Measurements from ENCODE around the gene PITPNM1. TPM values are rescaled to one million over a fixed set of nuclear protein-coding genes. Genes with fewer than 3 reads are reported as not detected.

The PITPNM1 gene
- 37.5 and 38.1 TPM in 2 replicates for total RNA-seq

DNA sequence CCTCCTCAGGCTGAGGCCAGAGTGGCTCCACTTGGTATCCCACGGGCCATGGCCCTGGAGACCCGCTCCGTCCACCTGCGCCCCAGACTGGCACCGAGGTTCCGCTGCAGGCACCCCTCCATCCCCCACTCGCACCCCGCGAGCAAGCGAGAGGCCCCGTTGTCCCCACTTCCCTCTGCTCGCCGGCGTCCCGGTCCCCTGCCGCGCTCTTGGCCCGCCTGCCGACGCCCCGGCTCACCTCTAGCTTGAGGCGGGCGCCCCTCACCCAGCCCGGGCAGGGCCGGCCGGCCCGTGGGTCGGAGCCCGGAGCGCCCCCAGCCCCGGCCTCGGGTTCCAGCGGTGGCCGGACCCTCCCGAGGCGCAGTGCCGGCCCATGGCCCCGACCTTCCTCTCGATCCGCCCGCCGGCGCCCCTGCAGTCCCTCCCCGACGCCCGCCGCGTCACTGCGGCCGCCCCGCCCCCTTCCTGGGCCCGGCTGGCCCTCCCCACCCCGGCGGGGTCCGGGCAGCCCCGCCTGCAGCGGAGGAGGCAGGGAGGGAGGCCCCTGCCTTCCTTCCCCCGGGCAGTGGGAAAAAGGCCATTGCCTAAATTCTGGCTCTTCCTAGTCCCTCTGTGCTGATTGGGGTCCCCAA, at the start of gene PITPNM1:
TSS of gene PITPNM1 (minus strand) at position 414 of the 632 bp plus-strand sequence. CDS start 1,183 bp downstream, outside the sequence.

GRCh38 chr11:67522844-67523555, 17.8 kb upstream of the PITPNM1 start, which contains the start of gene CABP2:
Gene CABP2 (minus strand): TSS chr11:67523446. CDS start chr11:67523326, 120 bp downstream.

GRCh38 chr11:67507864-67508485, 2.8 kb upstream of the PITPNM1 start, which contains the start of gene CDK2AP2:
Gene CDK2AP2 (minus strand): TSS chr11:67508162. CDS start chr11:67508082, 80 bp downstream.

GRCh38 chr11:67482827-67483798, 22.1 kb downstream of the PITPNM1 start, which contains the start of gene AIP:
Gene AIP (plus strand): TSS chr11:67483026. CDS start chr11:67483159, 133 bp downstream.

GRCh38 chr11:67468759-67469507, 36.2 kb downstream of the PITPNM1 start, which contains the start of gene TMEM134:
Gene TMEM134 (minus strand): TSS chr11:67469251. CDS start chr11:67469192, 59 bp downstream.

GRCh38 chr11:67455054-67455453, 50.1 kb downstream of the PITPNM1 start, which contains the start of gene CABP4:
Gene CABP4 (plus strand): TSS chr11:67455354. CDS start chr11:67455424, 70 bp downstream.

DNA sequence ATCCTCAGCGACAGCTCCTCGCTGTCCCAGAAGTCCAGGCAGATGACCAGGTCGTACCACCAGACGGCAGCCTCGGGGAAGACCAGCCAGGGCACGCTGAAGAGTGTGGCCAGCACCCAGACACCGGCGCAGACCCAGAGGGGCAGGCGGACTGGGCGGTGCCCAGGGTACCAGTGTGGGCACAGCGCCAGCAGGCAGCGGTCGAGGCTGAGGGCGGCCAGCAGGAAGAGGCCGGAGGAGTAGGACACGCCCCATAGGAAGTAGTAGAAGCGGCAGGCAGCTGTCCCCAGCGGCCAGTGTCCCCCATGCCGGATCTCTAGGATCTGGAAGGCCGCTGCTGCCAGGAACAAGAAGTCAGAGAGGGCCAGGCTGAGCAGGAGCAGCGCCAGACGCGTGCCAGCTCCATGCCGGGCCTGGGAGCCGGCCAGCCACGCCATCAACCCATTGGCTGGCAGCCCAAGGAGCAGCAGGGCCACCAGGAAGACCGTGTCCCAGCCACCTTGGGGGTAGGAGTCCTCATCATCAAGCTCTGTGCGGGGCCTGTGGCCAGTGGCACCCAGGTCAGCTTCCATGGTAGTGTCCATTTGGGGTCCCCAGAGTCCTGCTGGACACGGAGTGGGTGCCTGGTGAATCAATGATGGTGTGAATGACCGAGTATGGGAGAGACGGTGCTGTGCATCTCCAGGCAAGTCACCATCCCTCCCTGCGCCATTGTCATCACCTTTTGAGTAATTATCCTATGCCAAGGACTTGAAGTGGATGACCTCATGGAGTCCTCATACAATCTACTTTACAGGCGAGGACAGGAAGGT, 52.8 kb downstream of the PITPNM1 start, which contains the start of gene GPR152:
TSS of gene GPR152 (minus strand) at position 589 of the 812 bp plus-strand sequence. CDS start at position 584, 5 bp downstream.

Other genes with a start within 250 kb of the PITPNM1 start
- 38.7 and 58.7 TPM in 2 replicates for gene GRK2, start 238.9 kb downstream of the PITPNM1 start, total RNA-seq
- gene ANKRD13D, start 216.1 kb downstream of the PITPNM1 start, total RNA-seq, result 22.5 and 26.9 TPM in 2 replicates
- 10.0 and 39.9 TPM in 2 replicates for gene SSH3, start 201.8 kb downstream of the PITPNM1 start, total RNA-seq
- gene POLD4, start 151.8 kb downstream of the PITPNM1 start, total RNA-seq, result 134 and 176 TPM in 2 replicates
- gene CLCF1, start 131.8 kb downstream of the PITPNM1 start, total RNA-seq, result 14.6 and 18.1 TPM in 2 replicates
- 4.2 and 4.7 TPM in 2 replicates for gene RAD9A, start 113.4 kb downstream of the PITPNM1 start, total RNA-seq
- 172 and 194 TPM in 2 replicates for gene PPP1CA, start 103.5 kb downstream of the PITPNM1 start, total RNA-seq
- not detected in 2 replicates for gene TBC1D10C, start 101.3 kb downstream of the PITPNM1 start, total RNA-seq
- gene CARNS1, start 89.7 kb downstream of the PITPNM1 start, total RNA-seq, result 0.49 TPM in 1 of 2 replicates, not detected in the other
- gene RPS6KB2, start 76.9 kb downstream of the PITPNM1 start, total RNA-seq, result 46.3 and 51.8 TPM in 2 replicates
- gene PTPRCAP, start 67.7 kb downstream of the PITPNM1 start, total RNA-seq, result 2.0 TPM in 1 of 2 replicates, not detected in the other
- 71.1 and 73.1 TPM in 2 replicates for gene CORO1B, start 61.9 kb downstream of the PITPNM1 start, total RNA-seq
- gene GPR152, start 52.6 kb downstream of the PITPNM1 start, total RNA-seq, result not detected in 2 replicates
- gene CABP4, start 50.0 kb downstream of the PITPNM1 start, total RNA-seq, result not detected in 2 replicates
- 32.7 and 46.2 TPM in 2 replicates for gene TMEM134, start 36.1 kb downstream of the PITPNM1 start, total RNA-seq
- gene AIP, start 22.3 kb downstream of the PITPNM1 start, total RNA-seq, result 59.2 and 72.4 TPM in 2 replicates
- gene CDK2AP2, start 2.8 kb upstream of the PITPNM1 start, total RNA-seq, result 33.5 and 54.3 TPM in 2 replicates
- not detected in 2 replicates for gene CABP2, start 18.1 kb upstream of the PITPNM1 start, total RNA-seq
- 1,161 and 1,414 TPM in 2 replicates for gene GSTP1, start 78.4 kb upstream of the PITPNM1 start, total RNA-seq
- gene NDUFV1, start 101.6 kb upstream of the PITPNM1 start, total RNA-seq, result 199 and 234 TPM in 2 replicates
- gene NUDT8, start 124.6 kb upstream of the PITPNM1 start, total RNA-seq, result 4.1 and 14.6 TPM in 2 replicates
- gene TBX10, start 134.4 kb upstream of the PITPNM1 start, total RNA-seq, result not detected in 2 replicates
- not detected in 2 replicates for gene ACY3, start 145.4 kb upstream of the PITPNM1 start, total RNA-seq
- not detected in 2 replicates for gene ALDH3B2, start 169.3 kb upstream of the PITPNM1 start, total RNA-seq

All from cardiac atrium fibroblast (primary cell).